ENCODE data around the gene SV2B. TPM values are rescaled to one million over a fixed set of nuclear protein-coding genes. Genes with fewer than 3 reads are reported as not detected.

The SV2B gene
- total RNA-seq, 1 experiment from 2014 or later, result not detected

DNA sequence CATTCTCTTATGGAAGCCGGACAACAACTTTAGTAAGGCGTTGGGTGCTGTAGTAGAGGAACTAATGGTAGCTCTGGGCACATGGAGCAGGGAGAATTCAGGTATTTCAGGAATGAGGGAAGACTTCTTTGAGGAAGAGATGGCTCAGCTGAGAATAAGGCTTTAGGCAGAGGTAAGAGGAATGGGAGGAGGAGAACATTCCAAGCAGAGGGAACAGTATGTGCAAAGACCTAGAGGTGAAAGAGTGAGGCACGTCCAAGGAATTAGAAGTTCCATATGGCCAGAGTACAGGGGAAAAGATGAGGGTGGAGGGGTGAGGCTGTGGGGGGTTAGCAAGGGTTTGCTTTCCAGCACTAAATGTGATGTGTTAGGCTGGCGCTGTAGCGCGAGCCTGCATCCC lies 1.6 kb upstream of the SV2B start:
- peaks cover 17 to 21% of the 10 kb centered on the region in 2 experiments for H3K4me1 Mint-ChIP-seq
- Histone ChIP-seq H3K79me2 (ENCODE audit: insufficient read depth, low read length) (no peaks in the 10 kb centered on the region), H2BK20ac (ENCODE audit: low read depth, low read length, poor library complexity, severe bottlenecking) (no peak overlapping the region), H3K27me3 (ENCODE audit: insufficient read depth, low read length) (peaks cover 35% of the 10 kb centered on the region; the same call in 1 of the 2 replicates), H3K4me1 (ENCODE audit: insufficient read depth, low read length) (no peaks in the 10 kb centered on the region), H3K18ac (ENCODE audit: insufficient read length, low read depth, low read length) (no peak overlapping the region), H3K23me2 (ENCODE audit: insufficient read length, low read depth, low read length, poor library complexity, severe bottlenecking) (peaks cover 7% of the 10 kb centered on the region), H3K4ac (ENCODE audit: low read depth, low read length) (no peak overlapping the region), H4K20me1 (ENCODE audit: control insufficient read depth, insufficient read depth, insufficient read length) (no peaks in the 10 kb centered on the region), H3K9me3 (ENCODE audit: control insufficient read depth, low read depth, low read length) (no peaks in the 10 kb centered on the region), H4K5ac (ENCODE audit: insufficient read length, low read depth, low read length) (no peak overlapping the region), H3K4me2 (ENCODE audit: insufficient read depth, insufficient read length, low read length) (no peak overlapping the region), H2AK5ac (ENCODE audit: insufficient read length, low read length) (no peak overlapping the region), H3T11ph (ENCODE audit: low read length) (no peak overlapping the region), H4K8ac (replicated peaks; ENCODE audit: insufficient read length, low read depth, low read length) (no peak overlapping the region), H3K56ac (ENCODE audit: insufficient read length, low read depth, low read length) (no peak overlapping the region), H4K91ac (ENCODE audit: insufficient read length, low read depth, low read length) (no peak overlapping the region), H3K79me1 (ENCODE audit: insufficient read depth, low read depth, low read length, poor library complexity, severe bottlenecking) (no peaks in the 10 kb centered on the region), H3K9ac (ENCODE audit: extremely low read depth, insufficient read length, low read length) (no peak overlapping the region), H2BK5ac (ENCODE audit: insufficient read length, low read length) (no peak overlapping the region), H3K27ac (ENCODE audit: insufficient read length, low read depth, low read length) (no peak overlapping the region), H3K23ac (ENCODE audit: insufficient read length, low read depth, low read length) (no peak overlapping the region), H2BK120ac (ENCODE audit: low read depth, low read length, poor library complexity, severe bottlenecking) (no peak overlapping the region), H2AFZ (ENCODE audit: low read length) (no peak overlapping the region), H2BK15ac (ENCODE audit: low read depth, low read length) (no peak overlapping the region), H3K14ac (ENCODE audit: insufficient read depth, low read length) (no peak overlapping the region), H2BK12ac (ENCODE audit: insufficient read length, low read depth, low read length) (no peak overlapping the region)
- WGBS (ENCODE audit: extremely low coverage, insufficient read length, low lambda C conversion rate), result no CpG with 5 or more reads among the region's 6 CpGs
- no peak overlapping the region for H3K27ac Mint-ChIP-seq
- no peak for DNase-seq
- peak overlapping the region in 1 of 2 experiments; percentile 22; a peak in 2 of 5 replicates for H3K4me3 Mint-ChIP-seq
- H3K9me3 Mint-ChIP-seq, result peaks cover 6 to 15% of the 10 kb centered on the region in 2 experiments
- peaks cover 84% of the 10 kb centered on the region for H3K27me3 Mint-ChIP-seq (ENCODE audit: low read depth)
- TF ChIP-seq, protein P1, sequence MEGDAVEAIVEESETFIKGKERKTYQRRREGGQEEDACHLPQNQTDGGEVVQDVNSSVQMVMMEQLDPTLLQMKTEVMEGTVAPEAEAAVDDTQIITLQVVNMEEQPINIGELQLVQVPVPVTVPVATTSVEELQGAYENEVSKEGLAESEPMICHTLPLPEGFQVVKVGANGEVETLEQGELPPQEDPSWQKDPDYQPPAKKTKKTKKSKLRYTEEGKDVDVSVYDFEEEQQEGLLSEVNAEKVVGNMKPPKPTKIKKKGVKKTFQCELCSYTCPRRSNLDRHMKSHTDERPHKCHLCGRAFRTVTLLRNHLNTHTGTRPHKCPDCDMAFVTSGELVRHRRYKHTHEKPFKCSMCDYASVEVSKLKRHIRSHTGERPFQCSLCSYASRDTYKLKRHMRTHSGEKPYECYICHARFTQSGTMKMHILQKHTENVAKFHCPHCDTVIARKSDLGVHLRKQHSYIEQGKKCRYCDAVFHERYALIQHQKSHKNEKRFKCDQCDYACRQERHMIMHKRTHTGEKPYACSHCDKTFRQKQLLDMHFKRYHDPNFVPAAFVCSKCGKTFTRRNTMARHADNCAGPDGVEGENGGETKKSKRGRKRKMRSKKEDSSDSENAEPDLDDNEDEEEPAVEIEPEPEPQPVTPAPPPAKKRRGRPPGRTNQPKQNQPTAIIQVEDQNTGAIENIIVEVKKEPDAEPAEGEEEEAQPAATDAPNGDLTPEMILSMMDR (conservative IDR thresholded peaks at IDR 0.05), result no peak
- H3K36me3 Mint-ChIP-seq (ENCODE audit: insufficient read depth in 1 of 3, low read depth in 3 of 3), result peaks cover 0 to 3% (median 2%) of the 10 kb centered on the region in 3 experiments; a peak in 4 of 7 replicates

All from H9 (cell line).